Liver (tissue), 1 donor: ENCODE results near the gene LRP1-AS.

ENCODE experiments used
- SP1 ChIP-seq: IDR thresholded peaks from 2 replicates; pipeline ENCODE4 v1.6.1; 2018; ENCODE audit warnings: antibody characterized with exemption, mild to moderate bottlenecking
- TF ChIP-seq, protein P1 (sequence below): IDR thresholded peaks from 2 replicates; pipeline ENCODE4 v1.6.1; 2016; ENCODE audit warnings: antibody characterized with exemption
- donor health status: healthy.

GRCh38 chr12:57160040-57160439, 12.6 kb upstream of the LRP1-AS start:
- TF ChIP-seq, protein P1, sequence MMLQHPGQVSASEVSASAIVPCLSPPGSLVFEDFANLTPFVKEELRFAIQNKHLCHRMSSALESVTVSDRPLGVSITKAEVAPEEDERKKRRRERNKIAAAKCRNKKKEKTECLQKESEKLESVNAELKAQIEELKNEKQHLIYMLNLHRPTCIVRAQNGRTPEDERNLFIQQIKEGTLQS: no peak
- TF ChIP-seq SP1: no peak
